ENCODE results near the gene TRPC1. TPM values are rescaled to one million over a fixed set of nuclear protein-coding genes. Genes with fewer than 3 reads are reported as not detected.
"Not testable (repeated sequence)": the region's sequence is repeated elsewhere in the genome, so short reads cannot be mapped to it uniquely, and the experiment has no call there.

The TRPC1 gene
- total RNA-seq, 1 donor from 2014 or later = 12.3 TPM

DNA sequence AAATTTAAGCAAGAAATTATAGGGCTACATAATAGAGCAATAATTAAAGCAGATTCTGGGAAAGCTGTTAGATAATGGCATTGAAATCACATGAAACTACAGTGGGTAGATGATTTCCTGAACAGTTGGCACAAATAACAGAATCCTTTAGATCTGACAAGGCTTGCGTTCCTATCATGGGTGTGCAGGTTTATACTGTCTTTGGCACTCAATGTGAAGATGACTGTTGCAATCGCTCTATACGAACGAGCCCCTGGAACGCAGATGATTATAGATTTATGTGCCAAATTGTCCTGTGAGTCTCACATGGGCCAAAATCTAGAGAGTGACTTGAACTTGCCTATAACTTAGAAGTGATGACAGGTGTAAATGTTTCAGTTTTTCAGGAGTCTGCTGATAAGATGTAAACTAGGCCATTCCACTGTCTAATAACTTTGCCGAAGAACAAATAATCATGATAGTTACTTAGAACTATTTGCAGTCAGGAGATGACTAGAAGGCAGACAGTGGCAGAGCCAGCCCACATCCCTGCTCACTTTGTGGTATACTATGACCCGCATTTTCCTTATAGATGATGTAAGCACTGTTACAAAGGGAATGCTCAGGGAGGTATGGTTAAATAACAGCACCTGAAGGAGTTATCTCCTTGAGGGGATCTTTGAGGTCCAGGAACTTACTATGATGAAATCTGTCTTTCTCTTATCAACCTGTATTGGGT is 30.5 kb upstream of the TRPC1 start:
- intact Hi-C loops (cut with DNase I) = no loop called here
- no peak overlapping the region for H3K4me3 ChIP-seq
- TF ChIP-seq CTCF (IDR thresholded peaks at IDR 0.05) = no peak
- no peaks in the 10 kb centered on the region for H3K36me3 ChIP-seq
- H3K4me1 ChIP-seq = no peaks in the 10 kb centered on the region
- DNase-seq (ENCODE audit: low spot score in 2 of 2) = no peak
- H3K9me3 ChIP-seq = no peaks in the 10 kb centered on the region
- H3K27me3 ChIP-seq = no peaks in the 10 kb centered on the region
- no peak overlapping the region for H3K27ac ChIP-seq

- no peak for TF ChIP-seq CTCF (IDR thresholded peaks at IDR 0.05)
Measured at GRCh38 chr3:142694225-142694624, 29.6 kb upstream of the TRPC1 start.

DNA sequence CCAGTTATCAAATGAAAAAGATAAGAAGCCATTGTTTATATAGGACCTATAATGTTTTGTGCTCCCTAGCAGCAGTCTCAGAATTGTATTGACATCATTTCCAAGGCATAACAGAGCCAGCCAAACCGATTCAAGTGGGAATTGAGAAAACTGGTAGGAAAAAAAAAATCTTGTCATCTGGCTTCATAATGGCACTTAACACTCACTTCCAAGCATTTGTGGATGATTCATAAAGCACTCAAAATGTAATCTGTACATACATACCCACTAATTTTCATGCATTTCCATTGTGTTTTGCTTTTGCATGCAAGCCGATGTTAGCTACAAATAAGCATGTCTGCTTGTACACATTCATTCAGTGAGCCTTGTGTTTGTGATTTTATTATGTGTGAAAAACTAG is 18.6 kb upstream of the TRPC1 start:
- Histone ChIP-seq H3K36me3 (no peaks in the 10 kb centered on the region), H3K4me1 (no peaks in the 10 kb centered on the region), H3K9me3 (no peaks in the 10 kb centered on the region), H3K27ac (no peak overlapping the region), H3K4me3 (no peak overlapping the region), H3K27me3 (no peaks in the 10 kb centered on the region)
- no peak for DNase-seq (ENCODE audit: low spot score in 2 of 2)
- no peak for TF ChIP-seq CTCF (IDR thresholded peaks at IDR 0.05)
- intact Hi-C loops (cut with DNase I) = no loop called here

More at GRCh38 chr3:142694225-142694624, 29.6 kb upstream of the TRPC1 start:
- intact Hi-C loops (cut with DNase I) = no loop called here
- no peak for DNase-seq (ENCODE audit: low spot score in 2 of 2)
- Histone ChIP-seq H3K36me3 (no peaks in the 10 kb centered on the region), H3K4me3 (no peak overlapping the region), H3K27me3 (no peaks in the 10 kb centered on the region), H3K4me1 (no peaks in the 10 kb centered on the region), H3K27ac (no peak overlapping the region), H3K9me3 (no peaks in the 10 kb centered on the region)

DNA sequence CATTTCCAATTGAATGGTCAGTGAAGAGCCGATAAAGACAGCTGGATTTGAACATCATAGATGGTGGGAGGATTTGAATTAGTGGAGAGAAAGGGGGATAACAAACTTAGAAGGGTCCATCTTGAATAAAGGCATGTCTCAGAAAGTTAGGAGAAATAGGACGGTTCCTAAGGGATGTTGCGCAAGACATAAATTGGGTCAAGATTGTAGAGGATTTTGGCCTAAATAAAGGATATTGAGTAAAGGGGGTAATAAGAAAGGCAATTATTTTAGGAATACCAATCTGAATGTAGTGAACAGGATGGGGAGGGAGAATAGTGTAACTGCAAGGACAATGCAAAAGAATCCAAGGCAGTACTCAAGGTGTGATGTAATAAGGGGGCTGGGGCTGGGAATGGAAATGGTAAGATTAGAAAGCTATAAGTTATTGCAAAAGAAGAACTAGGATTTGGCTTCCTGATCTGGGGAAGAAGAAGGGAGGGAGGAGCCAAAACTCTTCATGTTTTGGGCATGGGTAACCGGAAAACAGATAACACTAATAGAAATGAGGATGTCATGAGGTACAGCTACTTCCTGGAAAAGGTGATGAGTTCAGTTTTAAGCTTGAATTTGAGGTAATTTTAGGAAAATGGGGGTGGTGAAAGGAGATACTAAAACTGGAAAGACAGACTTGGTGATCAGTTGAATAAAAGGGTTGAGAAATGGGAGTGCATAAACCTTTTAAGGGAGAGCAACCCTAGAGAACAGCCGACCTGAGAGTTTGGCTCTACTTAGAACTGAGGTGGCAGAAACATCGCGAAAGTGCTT is 17.3 kb upstream of the TRPC1 start:
- no peak for DNase-seq (ENCODE audit: low spot score in 2 of 2)
- Histone ChIP-seq H3K4me3 (no peak overlapping the region), H3K27ac (no peak overlapping the region), H3K27me3 (no peaks in the 10 kb centered on the region), H3K36me3 (no peaks in the 10 kb centered on the region), H3K9me3 (no peaks in the 10 kb centered on the region), H3K4me1 (no peaks in the 10 kb centered on the region)
- TF ChIP-seq CTCF (IDR thresholded peaks at IDR 0.05) = no peak
- intact Hi-C loops (cut with DNase I) = no loop called here

DNA sequence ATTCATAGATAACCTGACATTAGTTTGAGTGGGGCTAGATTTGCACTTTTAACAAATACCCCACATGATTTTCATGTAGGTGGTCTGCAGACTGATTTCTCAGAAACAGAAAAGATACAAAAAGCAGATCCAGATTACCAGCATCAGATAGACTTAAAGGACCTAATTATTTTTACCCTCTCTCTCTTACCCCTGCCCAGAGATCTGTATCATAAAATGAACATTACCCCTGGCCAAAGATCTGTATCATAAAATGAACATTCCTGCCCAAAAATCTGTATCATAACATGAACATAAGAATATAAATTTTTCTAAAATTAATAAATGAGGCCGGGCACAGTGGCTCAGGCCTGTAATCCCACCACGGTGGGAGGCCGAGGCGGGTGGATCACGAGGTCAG is 14.6 kb upstream of the TRPC1 start:
- Histone ChIP-seq H3K4me3 (no peak overlapping the region), H3K27ac (no peak overlapping the region), H3K4me1 (no peaks in the 10 kb centered on the region), H3K9me3 (no peaks in the 10 kb centered on the region), H3K27me3 (no peaks in the 10 kb centered on the region), H3K36me3 (no peaks in the 10 kb centered on the region)
- TF ChIP-seq CTCF (IDR thresholded peaks at IDR 0.05) = no peak
- intact Hi-C loops (cut with DNase I) = no loop called here
- no peak for DNase-seq (ENCODE audit: low spot score in 2 of 2)

GRCh38 chr3:142714882-142715281 is 9.0 kb upstream of the TRPC1 start:
- DNase-seq (ENCODE audit: low spot score in 2 of 2); H3K27ac ChIP-seq; H3K4me1 ChIP-seq; H3K36me3 ChIP-seq; H3K9me3 ChIP-seq; intact Hi-C loops (cut with DNase I); H3K27me3 ChIP-seq; H3K4me3 ChIP-seq: not testable (repeated sequence)
